IMR-90 (cell line): Measurements from ENCODE around the gene RNASE7. TPM values are rescaled to one million over a fixed set of nuclear protein-coding genes. Genes with fewer than 3 reads are reported as not detected.

Experiments
- ATAC-seq: fragments of 200-7000 bp; cut with Tn5 transposase; 2 replicates; pipeline ENCODE4 v1.9.1; 2020; ENCODE audit warnings: low read depth, mild to moderate bottlenecking, moderate library complexity
- BruUV-seq: library from RNA; stranded (reverse); fragments of 400-500 nt; replicated peaks from 2 replicates; lab custom pipeline; 2021; lab: Mats Ljungman, UMichigan
- CTCF ChIA-PET: fragments of 300-600 bp; formaldehyde crosslinking; extraction: SDS; loops from one replicate; lab custom pipeline; 2021; ENCODE audit warnings: antibody characterized with exemption; lab: Yijun Ruan, JAX
- POLR2A ChIA-PET: fragments of 300-600 bp; sonication (Branson Sonifier 250); formaldehyde crosslinking; loops from one replicate; lab custom pipeline; 2022; ENCODE audit warnings: antibody characterized with exemption; ENCODE audit not compliant: unreplicated experiment; lab: Charles Lee
- DNase-seq: peaks from one replicate; pipeline ENCODE4 v3.0.0; 2013
- H2AFZ ChIP-seq: replicated peaks from 2 replicates; pipeline ENCODE3; 2013; ENCODE audit warnings: low read length, mild to moderate bottlenecking; ENCODE audit not compliant: poor library complexity
- H2AK5ac ChIP-seq: 2 replicates; pipeline ENCODE4 v1.6.1; 2013; ENCODE audit warnings: low read depth, low read length, inconsistent platforms
- H2AK9ac ChIP-seq: replicated peaks from 2 replicates; pipeline ENCODE3; 2013; ENCODE audit warnings: mild to moderate bottlenecking, low read depth, low read length, moderate library complexity; ENCODE audit not compliant: poor library complexity
- H2BK120ac ChIP-seq: 2 replicates; pipeline ENCODE4 v1.6.1; 2013; ENCODE audit warnings: low read depth, low read length, inconsistent platforms
- H2BK15ac ChIP-seq: 3 replicates; pipeline ENCODE4 v1.6.1; 2013; ENCODE audit warnings: low read depth, low read length, inconsistent platforms
- H2BK20ac ChIP-seq: 2 replicates; pipeline ENCODE4 v1.6.1; 2013; ENCODE audit warnings: low read depth, mild to moderate bottlenecking, inconsistent platforms, low read length, moderate library complexity
- H2BK5ac ChIP-seq: 2 replicates; pipeline ENCODE4 v1.6.1; 2013; ENCODE audit warnings: mild to moderate bottlenecking, low read depth, low read length, inconsistent platforms; ENCODE audit not compliant: poor library complexity, severe bottlenecking
- H3K14ac ChIP-seq: replicated peaks from 2 replicates; pipeline ENCODE4 v1.6.1; 2013; ENCODE audit warnings: low read depth, low read length, inconsistent platforms
- H3K18ac ChIP-seq: 2 replicates; pipeline ENCODE4 v1.6.1; 2013; ENCODE audit warnings: low read depth, low read length, control low read depth
- H3K23ac ChIP-seq: 2 replicates; pipeline ENCODE4 v1.6.1; 2013; ENCODE audit warnings: low read depth, low read length, inconsistent platforms
- H3K27ac ChIP-seq: 2 replicates; pipeline ENCODE4 v1.5.1; 2013; ENCODE audit warnings: mild to moderate bottlenecking, control low read depth, low read length; ENCODE audit not compliant: insufficient read depth
- H3K27me3 ChIP-seq: 2 replicates; pipeline ENCODE4 v1.6.1; 2013; ENCODE audit warnings: low read length; ENCODE audit not compliant: control insufficient read depth, insufficient read depth
- H3K36me3 ChIP-seq: 2 replicates; pipeline ENCODE4 v1.6.1; 2013; ENCODE audit warnings: low read length, mixed read lengths; ENCODE audit not compliant: control insufficient read depth, insufficient read depth
- H3K4ac ChIP-seq: 2 replicates; pipeline ENCODE4 v1.6.1; 2013; ENCODE audit warnings: low read depth, low read length, inconsistent platforms
- H3K4me1 ChIP-seq: 2 replicates; pipeline ENCODE4 v1.6.1; 2013; ENCODE audit warnings: low read length, mixed read lengths; ENCODE audit not compliant: control insufficient read depth, insufficient read depth
- H3K4me2 ChIP-seq: 2 replicates; pipeline ENCODE4 v1.6.1; 2013; ENCODE audit warnings: low read depth, mild to moderate bottlenecking, control low read depth, low read length, moderate library complexity
- H3K4me3 ChIP-seq: 2 replicates; pipeline ENCODE4 v1.5.1; 2013; ENCODE audit warnings: low read depth, mild to moderate bottlenecking, control low read depth, low read length, moderate library complexity; ENCODE audit not compliant: insufficient read depth
- H3K56ac ChIP-seq: 2 replicates; pipeline ENCODE4 v1.6.1; 2013; ENCODE audit warnings: low read length, inconsistent platforms; ENCODE audit not compliant: insufficient read depth; ENCODE audit errors: extremely low read depth
- H3K79me1 ChIP-seq, 2 experiments: 2 replicates each; pipeline ENCODE4 v1.6.1; 2013; ENCODE audit warnings: low read length in 2 of 2, inconsistent platforms in 1 of 2, low read depth in 1 of 2
- H3K9ac ChIP-seq: 2 replicates; pipeline ENCODE4 v1.6.1; 2013; ENCODE audit warnings: low read depth, low read length, control low read depth
- H3K9me1 ChIP-seq: 2 replicates; pipeline ENCODE4 v1.6.1; 2013; ENCODE audit warnings: low read length, inconsistent platforms; ENCODE audit not compliant: insufficient read depth
- H3K9me3 ChIP-seq: 2 replicates; pipeline ENCODE4 v1.6.1; 2013; ENCODE audit warnings: low read length; ENCODE audit not compliant: control insufficient read depth, insufficient read depth
- H4K20me1 ChIP-seq: 2 replicates; pipeline ENCODE4 v1.6.1; 2013; ENCODE audit warnings: low read length, inconsistent platforms; ENCODE audit not compliant: insufficient read depth
- H4K5ac ChIP-seq: 2 replicates; pipeline ENCODE4 v1.6.1; 2013; ENCODE audit warnings: mild to moderate bottlenecking, low read depth, low read length, control low read depth
- H4K8ac ChIP-seq, 2 experiments: 2 replicates each; pipeline ENCODE4 v1.6.1; 2013; ENCODE audit warnings: low read depth in 2 of 2, low read length in 2 of 2, control low read depth in 1 of 2, inconsistent platforms in 1 of 2
- H4K91ac ChIP-seq: 2 replicates; pipeline ENCODE4 v1.6.1; 2013; ENCODE audit warnings: low read depth, low read length, inconsistent platforms; ENCODE audit not compliant: insufficient read depth
- BHLHE40 ChIP-seq: fragments of 150-350 bp; IDR thresholded peaks from 2 replicates; pipeline ENCODE4 v1.6.1; 2016; ENCODE audit warnings: mild to moderate bottlenecking, low read depth, low read length
- CHD1 ChIP-seq: IDR thresholded peaks from 2 replicates; pipeline ENCODE4 v1.6.1; 2012; ENCODE audit warnings: low read depth, low read length, improper control_type of control experiment
- ELK1 ChIP-seq: fragments of 150-350 bp; IDR thresholded peaks from 2 replicates; pipeline ENCODE4 v1.6.1; 2016; ENCODE audit warnings: low read depth, mild to moderate bottlenecking, low read length, moderate library complexity, borderline replicate concordance
- FOS ChIP-seq: fragments of 150-350 bp; IDR thresholded peaks from 2 replicates; pipeline ENCODE4 v1.6.1; 2016; ENCODE audit warnings: low read depth, low read length
- MAFK ChIP-seq: IDR thresholded peaks from 2 replicates; pipeline ENCODE4 v1.6.1; 2012; ENCODE audit warnings: low read depth, low read length, improper control_type of control experiment
- MAZ ChIP-seq: IDR thresholded peaks from 2 replicates; pipeline ENCODE4 v1.6.1; 2012; ENCODE audit warnings: low read depth, mild to moderate bottlenecking, low read length, improper control_type of control experiment, moderate library complexity, borderline replicate concordance
- NFE2L2 ChIP-seq: fragments of 150-350 bp; IDR thresholded peaks from 2 replicates; pipeline ENCODE4 v1.6.1; 2016; ENCODE audit warnings: low read depth, mild to moderate bottlenecking, low read length
- POLR2A ChIP-seq: IDR thresholded peaks from 2 replicates; pipeline ENCODE4 v1.6.1; 2012; ENCODE audit warnings: mild to moderate bottlenecking, low read depth, low read length
- RAD21 ChIP-seq: IDR thresholded peaks from 2 replicates; pipeline ENCODE4 v1.6.1; 2012; ENCODE audit warnings: low read length, improper control_type of control experiment
- RFX5 ChIP-seq: IDR thresholded peaks from 2 replicates; pipeline ENCODE4 v1.8.0; 2012; ENCODE audit warnings: low read depth, mild to moderate bottlenecking, low read length, moderate library complexity
- SMC3 ChIP-seq: fragments of 150-350 bp; IDR thresholded peaks from 2 replicates; pipeline ENCODE4 v1.6.1; 2016; ENCODE audit warnings: low read depth, mild to moderate bottlenecking, antibody characterized with exemption, low read length, moderate library complexity
- USF2 ChIP-seq: fragments of 150-350 bp; IDR thresholded peaks from 2 replicates; pipeline ENCODE4 v1.6.1; 2017; ENCODE audit warnings: mild to moderate bottlenecking, antibody characterized with exemption, low read length, low read depth
- WGBS, 2 experiments: methylation state at CpG; one replicate each; pipeline versions ENCODE4 v1.1.5 to v1.1.7; 2013; ENCODE audit warnings: missing lambda C conversion rate in 2 of 2; ENCODE audit not compliant: insufficient read length in 1 of 2; ENCODE audit errors: extremely low coverage in 2 of 2; 5-methylcytosine and 5-hydroxymethylcytosine counted together
- dilution Hi-C: fragments of 300-500 bp; cut with HindIII; formaldehyde crosslinking; loops from one replicate; pipeline ENCODE4 v1.14.3; 2018; ENCODE audit warnings: low sequenced_read_pairs; ENCODE audit not compliant: unreplicated experiment
- in situ Hi-C: fragments of 300-500 bp; cut with MboI; formaldehyde crosslinking; loops from 3 replicates; pipeline ENCODE4 v1.14.3; 2019; ENCODE audit warnings: low sequenced_read_pairs, inconsistent platforms, mixed read lengths
- intact Hi-C: fragments of 100-400 bp; cut with micrococcal nuclease; formaldehyde crosslinking; loops from 2 replicates; pipeline ENCODE4 v1.10.0; 2022
- polyA plus RNA-seq, 3 experiments: library from polyadenylated mRNA; depleted of rRNA; stranded (reverse); fragments of >200 nt; gene quantifications; 2 replicates each; pipeline ENCODE4 v1.2.3, GENCODE V29; 2012; ENCODE audit warnings: low replicate concordance in 1 of 3
- total RNA-seq: library from RNA; depleted of rRNA; stranded (reverse); fragments of >200 nt; gene quantifications from 2 replicates; pipeline ENCODE4 v1.2.3, GENCODE V29; 2012
- TF ChIP-seq, protein P1 (sequence below): conservative IDR thresholded peaks from 2 replicates; pipeline ENCODE4 v1.5.1; 2012; ENCODE audit warnings: mild to moderate bottlenecking, low read depth, low read length, improper control_type of control experiment

Gene RNASE7
- total and polyA plus RNA-seq, 2 of the 4 experiments (the other 2 are of a cell fraction): not detected

- Histone ChIP-seq H3K4me3 (no peak overlapping the region), H3K9me3 (no peaks in the 10 kb centered on the region), H3K27me3 (peaks cover 2% of the 10 kb centered on the region), H3K27ac (no peak overlapping the region), H4K5ac (no peak overlapping the region), H3K4ac (no peak overlapping the region), H2BK5ac (no peak overlapping the region), H2BK15ac (no peak overlapping the region), H3K79me1 (no peaks in the 10 kb centered on the region), H2AK9ac (no peak overlapping the region), H3K36me3 (peaks cover 22% of the 10 kb centered on the region), H3K9ac (no peak overlapping the region), H4K8ac (no peak overlapping the region), H3K18ac (no peak overlapping the region), H3K56ac (no peak overlapping the region), H4K91ac (no peak overlapping the region), H2AK5ac (no peak overlapping the region), H3K23ac (no peak overlapping the region), H2AFZ (no peak overlapping the region), H2BK120ac (no peak overlapping the region), H4K20me1 (no peaks in the 10 kb centered on the region), H3K14ac (no peak overlapping the region), H3K4me2 (no peak overlapping the region), H3K4me1 (peaks cover 3% of the 10 kb centered on the region), H2BK20ac (no peak overlapping the region), H3K9me1 (no peaks in the 10 kb centered on the region)
- ChIA-PET CTCF (interaction anchor here (0.6 kb wide), 1 partner anchor 64 kb away, joined by 6 read pairs; no protein-coding TSS in a partner anchor), POLR2A (no interaction called here)
- TF ChIP-seq MAFK (no peak), FOS (no peak), RAD21 (no peak), USF2 (no peak), CHD1 (no peak), POLR2A (no peak), ELK1 (no peak), RFX5 (no peak), NFE2L2 (no peak), BHLHE40 (no peak), MAZ (no peak), SMC3 (no peak)
- TF ChIP-seq, protein P1, sequence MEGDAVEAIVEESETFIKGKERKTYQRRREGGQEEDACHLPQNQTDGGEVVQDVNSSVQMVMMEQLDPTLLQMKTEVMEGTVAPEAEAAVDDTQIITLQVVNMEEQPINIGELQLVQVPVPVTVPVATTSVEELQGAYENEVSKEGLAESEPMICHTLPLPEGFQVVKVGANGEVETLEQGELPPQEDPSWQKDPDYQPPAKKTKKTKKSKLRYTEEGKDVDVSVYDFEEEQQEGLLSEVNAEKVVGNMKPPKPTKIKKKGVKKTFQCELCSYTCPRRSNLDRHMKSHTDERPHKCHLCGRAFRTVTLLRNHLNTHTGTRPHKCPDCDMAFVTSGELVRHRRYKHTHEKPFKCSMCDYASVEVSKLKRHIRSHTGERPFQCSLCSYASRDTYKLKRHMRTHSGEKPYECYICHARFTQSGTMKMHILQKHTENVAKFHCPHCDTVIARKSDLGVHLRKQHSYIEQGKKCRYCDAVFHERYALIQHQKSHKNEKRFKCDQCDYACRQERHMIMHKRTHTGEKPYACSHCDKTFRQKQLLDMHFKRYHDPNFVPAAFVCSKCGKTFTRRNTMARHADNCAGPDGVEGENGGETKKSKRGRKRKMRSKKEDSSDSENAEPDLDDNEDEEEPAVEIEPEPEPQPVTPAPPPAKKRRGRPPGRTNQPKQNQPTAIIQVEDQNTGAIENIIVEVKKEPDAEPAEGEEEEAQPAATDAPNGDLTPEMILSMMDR: no peak
- no TSS peak for BruUV-seq
- ATAC-seq: no peak
- whole genome bisulfite sequencing, 2 experiments: 60% methylated on average over 1 of the region's 3 CpGs; no CpG with 5 or more reads in 1 of the 2 experiments
- intact Hi-C loops (no loop called here), dilution Hi-C loops (no loop called here), in situ Hi-C loops (loop anchor here (25.0 kb wide), 1 partner anchor 661 kb away; the partner anchor contains the start of genes CCNB1IP1 and PARP2)
- DNase-seq: no peak
These were observed 44.0 kb upstream of the RNASE7 start for GRCh38 chr14:20998139-20998538.
